Measurements from ENCODE around the gene ITGA7. TPM values are rescaled to one million over a fixed set of nuclear protein-coding genes. Genes with fewer than 3 reads are reported as not detected.

Gene ITGA7
- total RNA-seq, 1 experiment from 2014 or later: 14.7 TPM

DNA sequence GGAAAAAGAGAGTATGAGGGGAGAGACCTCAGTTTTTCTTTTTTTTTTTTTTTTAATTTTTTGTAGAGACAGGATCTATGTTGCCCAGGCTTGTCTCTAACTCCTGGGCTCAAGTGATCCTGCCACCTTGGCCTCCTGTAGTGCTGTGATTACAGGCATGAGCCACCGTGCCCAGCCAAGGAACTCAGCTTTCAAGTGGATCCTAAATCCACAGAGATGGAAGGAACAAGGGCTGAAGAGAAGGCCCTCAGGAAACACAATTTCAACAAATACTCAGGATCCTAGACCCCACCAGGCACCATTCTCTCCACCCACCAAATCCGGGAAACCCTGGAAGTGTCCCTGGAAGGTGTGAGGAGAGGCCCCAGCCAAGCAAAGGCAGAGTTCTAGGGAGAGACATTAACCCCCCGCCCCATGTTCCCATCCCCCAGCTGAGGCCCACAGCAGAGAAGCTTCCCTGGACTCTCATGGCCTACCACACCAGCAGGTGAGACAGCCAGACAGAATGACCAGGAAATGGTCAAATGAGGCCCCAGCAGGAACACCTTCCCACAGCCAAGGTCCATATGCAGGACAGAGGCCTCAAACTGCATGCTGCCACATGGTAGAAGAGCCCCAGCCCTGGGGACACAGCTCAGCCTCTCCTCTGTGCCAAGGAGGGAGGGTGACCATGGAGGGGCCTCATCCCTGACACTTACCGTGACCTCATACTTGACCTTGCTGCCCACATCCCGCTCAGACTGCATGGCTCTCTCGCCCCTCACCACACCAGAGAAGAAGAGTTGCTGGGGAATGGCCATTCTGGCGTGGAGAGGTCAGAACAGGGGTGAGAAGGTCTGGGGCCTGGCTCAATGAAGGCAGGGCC is 14.1 kb downstream of the ITGA7 start:
- intact Hi-C loops (cut with micrococcal nuclease; ENCODE audit: unreplicated experiment): no loop called here
- TF ChIP-seq CTCF (conservative IDR thresholded peaks at IDR 0.05; ENCODE audit: low read depth, low read length): no peak
- no peak for TF ChIP-seq EZH2 (IDR thresholded peaks at IDR 0.05; ENCODE audit: borderline replicate concordance, low read depth, low read length, poor library complexity, severe bottlenecking)
- H3K27me3 ChIP-seq (replicated peaks; ENCODE audit: insufficient read depth, low read depth, low read length, poor library complexity): no peaks in the 10 kb centered on the region
- H3K4me3 ChIP-seq (ENCODE audit: low read depth, low read length, poor library complexity, severe bottlenecking): no peak overlapping the region
- no peaks in the 10 kb centered on the region for H3K9me3 ChIP-seq (ENCODE audit: low read depth, low read length, poor library complexity, severe bottlenecking)
- BruUV-seq (replicated peaks): no TSS peak
- no peak for DNase-seq (ENCODE audit: low spot score)
- ChIA-PET POLR2A (ENCODE audit: low non-redundant PET) (no interaction called here), CTCF (no interaction called here)
- no peak overlapping the region for H3K27ac ChIP-seq (ENCODE audit: low read depth, low read length, poor library complexity, severe bottlenecking)
- no peaks in the 10 kb centered on the region for H3K4me1 ChIP-seq (ENCODE audit: insufficient read depth, low read length, poor library complexity, severe bottlenecking)
- H3K36me3 ChIP-seq (ENCODE audit: insufficient read depth, low read length, poor library complexity, severe bottlenecking): no peaks in the 10 kb centered on the region

DNA sequence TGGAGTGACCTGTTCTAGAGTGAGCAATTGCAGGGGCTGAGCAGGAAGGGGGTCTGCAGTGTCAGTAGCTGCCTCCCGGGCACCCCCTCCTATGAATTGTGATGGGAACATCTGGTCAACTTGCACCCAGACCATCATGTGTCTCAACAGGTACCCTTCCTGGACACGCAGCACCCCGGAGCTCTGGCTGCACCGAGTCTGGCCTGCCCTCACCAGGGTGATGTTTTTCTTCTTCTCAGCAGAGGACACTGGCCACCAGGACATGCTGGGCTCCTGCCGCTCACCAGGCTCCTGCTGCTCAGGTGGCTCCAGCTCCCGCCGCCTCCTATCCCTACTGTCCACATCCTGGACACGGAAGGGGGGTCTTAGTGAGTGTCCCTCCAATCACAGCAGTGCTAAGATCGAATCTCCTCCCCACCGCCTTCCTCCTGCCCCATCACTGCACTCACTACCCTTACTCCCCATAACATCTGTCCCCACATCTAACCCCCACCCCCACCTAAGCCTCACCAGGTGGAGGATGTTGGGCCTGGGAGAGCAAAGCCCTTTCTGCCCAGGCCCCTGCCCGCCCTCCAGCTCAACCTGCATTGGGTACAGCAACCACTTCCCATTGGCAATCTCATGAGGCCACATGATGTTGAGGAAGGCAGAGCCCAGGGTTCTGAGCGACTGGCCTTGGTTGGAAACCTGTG is 14.9 kb downstream of the ITGA7 start:
- H3K4me3 ChIP-seq (ENCODE audit: low read depth, low read length, poor library complexity, severe bottlenecking): no peak overlapping the region
- intact Hi-C loops (cut with micrococcal nuclease; ENCODE audit: unreplicated experiment): no loop called here
- ChIA-PET CTCF (no interaction called here), POLR2A (ENCODE audit: low non-redundant PET) (no interaction called here)
- H3K27me3 ChIP-seq (replicated peaks; ENCODE audit: insufficient read depth, low read depth, low read length, poor library complexity): no peaks in the 10 kb centered on the region
- TF ChIP-seq EZH2 (IDR thresholded peaks at IDR 0.05; ENCODE audit: borderline replicate concordance, low read depth, low read length, poor library complexity, severe bottlenecking): no peak
- TF ChIP-seq CTCF (conservative IDR thresholded peaks at IDR 0.05; ENCODE audit: low read depth, low read length): no peak
- no peak overlapping the region for H3K27ac ChIP-seq (ENCODE audit: low read depth, low read length, poor library complexity, severe bottlenecking)
- no TSS peak for BruUV-seq (replicated peaks)
- no peaks in the 10 kb centered on the region for H3K9me3 ChIP-seq (ENCODE audit: low read depth, low read length, poor library complexity, severe bottlenecking)
- H3K4me1 ChIP-seq (ENCODE audit: insufficient read depth, low read length, poor library complexity, severe bottlenecking): no peaks in the 10 kb centered on the region
- H3K36me3 ChIP-seq (ENCODE audit: insufficient read depth, low read length, poor library complexity, severe bottlenecking): no peaks in the 10 kb centered on the region
- DNase-seq (ENCODE audit: low spot score): no peak

DNA sequence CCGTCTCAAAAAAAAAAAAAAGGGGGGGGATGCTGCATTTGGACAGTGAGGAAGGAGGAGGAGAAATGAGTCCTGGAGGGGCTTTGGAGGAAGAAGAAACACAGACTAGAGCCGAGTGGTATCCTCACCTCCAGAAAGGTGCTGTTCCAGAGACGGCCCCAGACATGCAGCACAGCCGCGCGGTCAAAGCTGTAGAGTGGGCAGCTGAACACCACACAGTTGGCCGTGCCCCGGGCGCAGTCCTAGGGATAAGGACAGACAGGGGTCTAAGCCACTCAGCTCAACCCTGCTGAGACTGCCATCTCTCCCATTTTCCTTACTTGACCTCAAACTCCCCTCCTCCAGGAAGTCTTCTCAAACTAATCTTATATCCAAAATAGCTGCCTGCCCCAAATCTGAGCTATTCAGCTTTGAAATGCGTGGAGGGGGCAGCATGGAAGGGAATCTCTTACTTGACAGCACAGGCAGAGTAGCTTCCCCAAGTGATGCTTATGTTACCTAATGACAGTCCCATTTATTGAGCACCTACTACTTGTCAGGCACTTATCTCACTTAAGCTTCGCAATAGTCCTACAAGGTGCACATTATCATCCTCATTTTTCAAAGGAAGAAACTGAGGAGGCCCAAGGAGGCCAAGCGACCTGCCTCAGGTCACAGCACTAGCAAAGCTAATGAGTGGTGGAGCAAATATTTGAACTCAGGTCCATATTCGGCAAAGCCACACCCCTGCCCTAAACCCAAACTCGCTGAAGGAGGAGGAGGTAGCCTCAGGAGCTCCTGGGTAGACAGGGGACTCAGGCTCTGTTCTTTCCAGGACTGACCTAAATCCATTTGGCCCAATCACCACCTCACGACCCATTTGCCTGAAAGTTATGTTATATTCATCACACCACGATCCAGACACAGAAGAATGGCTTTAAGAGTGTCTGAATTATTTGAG is 18.7 kb downstream of the ITGA7 start:
- CTCF ChIA-PET: no interaction called here
- BruUV-seq (replicated peaks): no TSS peak

More for the DNA sequence above, 18.7 kb downstream of the ITGA7 start:
- Histone ChIP-seq H3K9me3 (ENCODE audit: low read depth, low read length, poor library complexity, severe bottlenecking) (no peaks in the 10 kb centered on the region), H3K27me3 (replicated peaks; ENCODE audit: insufficient read depth, low read depth, low read length, poor library complexity) (no peaks in the 10 kb centered on the region), H3K4me3 (ENCODE audit: low read depth, low read length, poor library complexity, severe bottlenecking) (no peak overlapping the region), H3K36me3 (ENCODE audit: insufficient read depth, low read length, poor library complexity, severe bottlenecking) (no peaks in the 10 kb centered on the region), H3K4me1 (ENCODE audit: insufficient read depth, low read length, poor library complexity, severe bottlenecking) (no peaks in the 10 kb centered on the region), H3K27ac (ENCODE audit: low read depth, low read length, poor library complexity, severe bottlenecking) (no peak overlapping the region)
- TF ChIP-seq CTCF (conservative IDR thresholded peaks at IDR 0.05; ENCODE audit: low read depth, low read length) (no peak), EZH2 (IDR thresholded peaks at IDR 0.05; ENCODE audit: borderline replicate concordance, low read depth, low read length, poor library complexity, severe bottlenecking) (no peak)
- intact Hi-C loops (cut with micrococcal nuclease; ENCODE audit: unreplicated experiment): no loop called here
- no peak for DNase-seq (ENCODE audit: low spot score)
- POLR2A ChIA-PET (ENCODE audit: low non-redundant PET): no interaction called here
